PC-9 (cell line): ENCODE measurements around the gene PARP16.

ENCODE experiments used
- CTCF ChIP-seq: fragments of 200-600 bp; sonication (generic); conservative IDR thresholded peaks from 2 replicates; pipeline ENCODE4 v1.6.1; 2017; ENCODE audit warnings: mixed run types, antibody characterized with exemption, mild to moderate bottlenecking, moderate library complexity
- EZH2 ChIP-seq: fragments of 200-600 bp; sonication (generic); IDR thresholded peaks from 2 replicates; pipeline ENCODE4 v1.8.0; 2017; ENCODE audit warnings: antibody characterized with exemption, low read depth

DNA sequence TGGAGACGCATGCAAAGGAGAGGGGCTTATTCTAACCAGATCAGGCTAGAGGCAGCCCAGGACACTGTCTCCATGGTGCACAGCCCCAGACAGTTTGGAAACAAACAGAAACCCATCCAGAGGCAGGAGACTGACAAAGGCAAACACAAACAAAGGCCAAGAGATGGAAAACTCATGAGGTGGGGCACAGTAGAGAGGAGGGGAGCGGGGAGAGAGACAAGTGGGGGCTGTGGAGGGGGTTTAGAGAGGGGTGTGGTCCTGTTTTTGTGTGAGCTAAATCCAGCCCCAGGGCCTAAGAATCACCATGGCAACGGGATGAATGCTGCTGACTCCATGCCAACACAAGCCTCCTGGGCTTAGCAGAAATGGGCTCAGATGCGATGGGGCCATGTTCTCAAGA lies 32.3 kb downstream of the PARP16 start:
- no peak for TF ChIP-seq CTCF
- TF ChIP-seq EZH2, result no peak
